ENCODE data around the gene ZC3H7B.

- no peak for TF ChIP-seq TAF1 (IDR thresholded peaks at IDR 0.05; ENCODE audit: low read depth)
- TF ChIP-seq CEBPB (IDR thresholded peaks at IDR 0.05): no peak
- TF ChIP-seq, protein P1, sequence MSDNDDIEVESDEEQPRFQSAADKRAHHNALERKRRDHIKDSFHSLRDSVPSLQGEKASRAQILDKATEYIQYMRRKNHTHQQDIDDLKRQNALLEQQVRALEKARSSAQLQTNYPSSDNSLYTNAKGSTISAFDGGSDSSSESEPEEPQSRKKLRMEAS (IDR thresholded peaks at IDR 0.05): no peak
- TF ChIP-seq YY1 (IDR thresholded peaks at IDR 0.05; ENCODE audit: low read depth): no peak
- TF ChIP-seq, protein P2, sequence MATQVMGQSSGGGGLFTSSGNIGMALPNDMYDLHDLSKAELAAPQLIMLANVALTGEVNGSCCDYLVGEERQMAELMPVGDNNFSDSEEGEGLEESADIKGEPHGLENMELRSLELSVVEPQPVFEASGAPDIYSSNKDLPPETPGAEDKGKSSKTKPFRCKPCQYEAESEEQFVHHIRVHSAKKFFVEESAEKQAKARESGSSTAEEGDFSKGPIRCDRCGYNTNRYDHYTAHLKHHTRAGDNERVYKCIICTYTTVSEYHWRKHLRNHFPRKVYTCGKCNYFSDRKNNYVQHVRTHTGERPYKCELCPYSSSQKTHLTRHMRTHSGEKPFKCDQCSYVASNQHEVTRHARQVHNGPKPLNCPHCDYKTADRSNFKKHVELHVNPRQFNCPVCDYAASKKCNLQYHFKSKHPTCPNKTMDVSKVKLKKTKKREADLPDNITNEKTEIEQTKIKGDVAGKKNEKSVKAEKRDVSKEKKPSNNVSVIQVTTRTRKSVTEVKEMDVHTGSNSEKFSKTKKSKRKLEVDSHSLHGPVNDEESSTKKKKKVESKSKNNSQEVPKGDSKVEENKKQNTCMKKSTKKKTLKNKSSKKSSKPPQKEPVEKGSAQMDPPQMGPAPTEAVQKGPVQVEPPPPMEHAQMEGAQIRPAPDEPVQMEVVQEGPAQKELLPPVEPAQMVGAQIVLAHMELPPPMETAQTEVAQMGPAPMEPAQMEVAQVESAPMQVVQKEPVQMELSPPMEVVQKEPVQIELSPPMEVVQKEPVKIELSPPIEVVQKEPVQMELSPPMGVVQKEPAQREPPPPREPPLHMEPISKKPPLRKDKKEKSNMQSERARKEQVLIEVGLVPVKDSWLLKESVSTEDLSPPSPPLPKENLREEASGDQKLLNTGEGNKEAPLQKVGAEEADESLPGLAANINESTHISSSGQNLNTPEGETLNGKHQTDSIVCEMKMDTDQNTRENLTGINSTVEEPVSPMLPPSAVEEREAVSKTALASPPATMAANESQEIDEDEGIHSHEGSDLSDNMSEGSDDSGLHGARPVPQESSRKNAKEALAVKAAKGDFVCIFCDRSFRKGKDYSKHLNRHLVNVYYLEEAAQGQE (IDR thresholded peaks at IDR 0.05; ENCODE audit: low read depth): no peak
- no peak for TF ChIP-seq TEAD4 (IDR thresholded peaks at IDR 0.05)
- TF ChIP-seq TCF12 (IDR thresholded peaks at IDR 0.05; ENCODE audit: low read depth): no peak
- no peak for TF ChIP-seq FOXM1 (IDR thresholded peaks at IDR 0.05; ENCODE audit: borderline replicate concordance, low read depth)
- TF ChIP-seq RAD21 (IDR thresholded peaks at IDR 0.05; ENCODE audit: low read depth): no peak
- no peak for TF ChIP-seq EGR1 (IDR thresholded peaks at IDR 0.05)
- TF ChIP-seq CREB1 (IDR thresholded peaks at IDR 0.05; ENCODE audit: low read depth): no peak
- no peak for TF ChIP-seq NFIC (IDR thresholded peaks at IDR 0.05)
These were observed 21.3 kb upstream of the ZC3H7B start for GRCh38 chr22:41280065-41280464.
